GM19397 (cell line): ENCODE data around the gene CD55.
"Not testable (repeated sequence)": the region's sequence is repeated elsewhere in the genome, so short reads cannot be mapped to it uniquely, and the experiment has no call there.

Experiments used
- ATAC-seq: cut with Tn5 transposase; IDR thresholded peaks from one replicate; pipeline ENCODE4 v1.9.1; 2021; ENCODE audit warnings: mild to moderate bottlenecking, moderate library complexity; ENCODE audit not compliant: unreplicated experiment

CD55 gene

GRCh38 chr1:207305489-207305873, 16.0 kb upstream of the CD55 start:
- no peak for ATAC-seq

- no peak for ATAC-seq
Measured at GRCh38 chr1:207306023-207306422, 15.5 kb upstream of the CD55 start.

GRCh38 chr1:207306603-207307002, 14.9 kb upstream of the CD55 start:
- no peak for ATAC-seq

- no peak for ATAC-seq
Measured at GRCh38 chr1:207308451-207309190, 12.9 kb upstream of the CD55 start.

GRCh38 chr1:207309745-207310273, 11.7 kb upstream of the CD55 start:
- no peak for ATAC-seq

GRCh38 chr1:207311888-207312603, 9.4 kb upstream of the CD55 start:
- ATAC-seq = no peak

- ATAC-seq = no peak
Measured at GRCh38 chr1:207312604-207312920, 8.9 kb upstream of the CD55 start.

GRCh38 chr1:207313131-207313530, 8.3 kb upstream of the CD55 start:
- no peak for ATAC-seq

GRCh38 chr1:207314816-207315215, 6.7 kb upstream of the CD55 start:
- ATAC-seq = no peak

- ATAC-seq = no peak
Measured at GRCh38 chr1:207315435-207315834, 6.0 kb upstream of the CD55 start.

GRCh38 chr1:207316141-207316540, 5.3 kb upstream of the CD55 start:
- no peak for ATAC-seq

GRCh38 chr1:207316622-207317391, 4.7 kb upstream of the CD55 start:
- ATAC-seq = no peak

- no peak for ATAC-seq
Measured at GRCh38 chr1:207317561-207317960, 3.9 kb upstream of the CD55 start.

GRCh38 chr1:207318072-207318619, 3.3 kb upstream of the CD55 start:
- ATAC-seq = no peak

- no peak for ATAC-seq
Measured at GRCh38 chr1:207319199-207319598, 2.3 kb upstream of the CD55 start.

- not testable (repeated sequence) for ATAC-seq
Measured at GRCh38 chr1:207320105-207320504, 1.4 kb upstream of the CD55 start.

GRCh38 chr1:207321790-207322645, 540 bp downstream of the CD55 start:
- ATAC-seq = no peak

GRCh38 chr1:207323425-207324225, 2.1 kb downstream of the CD55 start:
- ATAC-seq = no peak

- no peak for ATAC-seq
Measured at GRCh38 chr1:207328004-207328403, 6.5 kb downstream of the CD55 start.
